ENCODE results near the gene CLASP1.
"Not testable (repeated sequence)": the region's sequence is repeated elsewhere in the genome, so short reads cannot be mapped to it uniquely, and the experiment has no call there.

The CLASP1 gene

GRCh38 chr2:121459291-121459690 lies 190.0 kb downstream of the CLASP1 start:
- DNase-seq: no peak

- no peak for DNase-seq
Measured at GRCh38 chr2:121456325-121456724, 192.9 kb downstream of the CLASP1 start.

GRCh38 chr2:121455446-121455845 lies 193.8 kb downstream of the CLASP1 start:
- no peak for DNase-seq

- no peak for DNase-seq
Measured at GRCh38 chr2:121454549-121455090, 194.6 kb downstream of the CLASP1 start.

DNA sequence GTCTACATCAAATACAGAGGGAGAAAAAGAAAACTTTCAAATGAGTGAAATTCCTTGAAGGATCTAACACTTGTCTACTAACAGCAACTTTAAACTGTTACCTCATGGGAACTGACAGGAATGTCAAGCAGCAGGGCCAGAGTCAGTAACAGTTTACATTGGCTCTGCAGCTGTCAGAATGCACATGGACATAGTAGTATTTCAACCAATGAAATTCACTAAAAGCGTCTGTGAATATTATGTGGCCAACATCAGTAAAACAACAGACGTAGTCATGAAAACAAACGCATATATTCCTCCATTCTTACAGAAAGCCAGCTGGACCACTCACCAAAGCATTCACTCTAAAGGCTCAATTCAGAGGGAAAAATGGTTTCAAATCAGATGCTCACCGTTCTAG lies 197.9 kb downstream of the CLASP1 start:
- DNase-seq: no peak

DNA sequence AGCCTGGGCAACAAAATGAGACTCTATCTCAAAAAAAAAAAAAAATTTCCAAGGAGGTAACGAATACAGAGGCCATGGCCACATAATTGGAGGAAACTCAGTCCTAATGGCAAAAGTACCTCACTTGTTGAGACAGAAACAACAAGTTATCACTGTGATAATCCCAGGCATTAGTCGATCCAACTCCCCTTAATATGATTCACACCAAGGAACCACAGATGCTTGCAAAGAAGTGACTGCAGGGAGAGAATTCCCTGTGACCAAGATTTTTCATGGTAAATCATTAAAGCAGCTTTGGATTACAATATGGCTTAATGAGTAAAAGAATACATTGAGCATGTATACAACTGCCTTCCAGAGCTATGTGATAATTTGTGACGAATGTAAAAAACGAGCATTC lies 199.0 kb downstream of the CLASP1 start:
- no peak for DNase-seq

DNA sequence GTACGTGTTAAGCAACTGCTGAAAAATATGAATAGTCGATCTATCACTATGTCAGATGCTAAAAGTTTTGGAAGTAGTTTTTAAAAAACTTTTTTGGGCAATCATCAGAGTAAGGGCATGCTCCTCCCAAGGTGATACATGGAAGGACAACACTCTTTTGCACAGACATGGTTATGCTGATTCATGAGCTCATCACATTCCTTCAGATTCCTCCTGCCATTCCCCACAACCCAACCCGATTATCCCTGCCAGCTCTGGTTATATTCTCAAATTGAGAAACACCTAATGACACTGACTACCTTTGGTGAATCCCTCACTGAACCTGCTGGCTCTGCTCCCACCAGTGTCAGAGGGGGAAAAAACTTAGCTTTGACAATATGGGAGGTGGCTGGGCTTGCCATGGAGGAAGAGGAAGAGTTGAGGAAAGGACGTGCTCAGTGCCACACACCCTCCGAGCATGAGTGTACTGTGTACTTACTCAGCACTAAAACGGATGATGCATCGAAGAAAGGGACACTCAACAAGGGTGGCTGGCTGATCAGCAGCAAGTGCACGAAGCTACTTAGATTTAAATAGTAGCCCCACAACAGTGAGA lies 202.5 kb downstream of the CLASP1 start:
- DNase-seq: no peak

DNA sequence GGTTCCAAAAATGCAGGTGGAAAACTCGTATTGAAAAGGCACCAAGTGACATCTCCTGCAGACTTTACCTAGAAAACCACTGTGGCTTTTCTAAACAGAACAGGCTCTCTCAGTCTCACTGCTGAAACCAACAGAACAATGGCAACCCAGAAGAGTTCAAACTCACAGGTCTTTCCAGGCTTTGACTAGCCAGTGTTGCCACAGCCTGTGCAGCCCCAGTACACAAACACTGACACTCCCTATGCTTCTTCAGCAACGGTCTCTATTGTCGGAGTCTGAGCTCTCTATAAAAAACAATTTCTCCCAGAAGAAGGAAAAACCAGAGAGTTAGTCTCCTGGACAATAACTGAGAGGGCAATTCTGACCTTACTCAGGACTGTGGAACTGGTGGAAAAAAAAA lies 206.4 kb downstream of the CLASP1 start:
- no peak for DNase-seq

- DNase-seq: not testable (repeated sequence)
Measured at GRCh38 chr2:121438290-121438689, 211.0 kb downstream of the CLASP1 start.

DNA sequence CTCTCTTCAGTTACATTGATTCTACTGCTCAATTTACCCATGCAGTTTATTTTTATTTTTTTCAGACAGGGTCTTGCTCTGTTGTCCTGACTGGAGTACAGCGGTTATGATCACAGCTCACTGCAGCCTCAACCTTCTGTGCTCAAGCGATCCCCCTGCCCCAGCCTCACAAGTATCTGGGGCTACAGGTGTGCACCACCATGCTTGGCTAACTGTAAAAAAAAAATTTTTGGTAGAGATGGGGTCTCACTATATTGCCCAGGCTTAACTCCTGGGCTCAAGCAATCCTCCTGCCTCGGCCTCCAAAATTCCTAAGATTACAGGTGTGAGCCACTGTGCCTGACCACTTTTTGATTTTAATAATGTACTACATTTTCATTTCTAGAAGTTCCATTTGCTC lies 212.3 kb downstream of the CLASP1 start:
- no peak for DNase-seq

- DNase-seq: no peak
Measured at GRCh38 chr2:121435790-121436189, 213.5 kb downstream of the CLASP1 start.

GRCh38 chr2:121431214-121431613 lies 218.0 kb downstream of the CLASP1 start:
- DNase-seq: no peak

GRCh38 chr2:121429927-121430520 lies 219.2 kb downstream of the CLASP1 start:
- no peak for DNase-seq

- no peak for DNase-seq
Measured at GRCh38 chr2:121429119-121429903, 220.0 kb downstream of the CLASP1 start.

DNA sequence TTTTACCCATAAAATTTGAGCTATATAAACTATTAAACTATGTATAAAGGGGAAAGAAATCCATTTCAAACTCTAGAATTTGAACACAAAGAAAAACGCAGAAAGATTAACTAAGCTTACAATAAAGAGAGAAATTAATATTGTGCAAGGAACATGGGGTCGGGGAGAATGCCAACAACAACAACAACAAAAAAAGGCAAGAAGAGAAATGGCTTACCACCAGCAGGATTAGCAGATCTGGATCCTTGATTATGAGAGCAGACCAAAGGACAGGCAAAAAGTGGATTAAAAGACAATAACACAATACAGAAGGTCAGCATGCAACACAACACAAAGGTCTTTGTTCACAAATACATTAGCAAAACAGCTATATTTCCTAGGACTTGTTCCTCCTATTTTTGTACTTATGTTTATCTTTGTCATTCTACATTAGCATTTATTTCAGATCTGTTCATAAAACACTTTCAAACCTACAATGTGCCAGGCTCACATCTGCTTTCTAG lies 222.0 kb downstream of the CLASP1 start:
- DNase-seq: no peak

DNA sequence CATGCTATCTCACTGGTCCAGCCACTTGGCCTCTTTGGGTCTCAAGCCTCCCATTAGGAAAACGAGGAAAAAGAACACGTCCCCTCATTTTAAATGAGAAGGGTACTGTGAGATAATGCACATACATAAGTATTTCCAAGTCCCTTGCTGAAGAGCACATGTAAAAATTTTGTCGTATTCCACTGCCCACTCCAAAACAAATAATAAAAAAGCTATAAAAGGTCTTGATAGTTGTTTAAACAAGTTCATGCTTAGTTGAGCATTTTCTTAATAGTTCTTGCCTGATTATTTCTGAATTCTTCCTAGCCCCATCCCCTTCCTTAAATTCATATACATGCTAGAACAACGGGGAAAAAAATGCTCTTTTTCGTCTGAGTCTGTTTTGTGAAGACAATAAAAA lies 228.8 kb downstream of the CLASP1 start:
- no peak for DNase-seq

GRCh38 chr2:121419081-121419699 lies 230.1 kb downstream of the CLASP1 start:
- DNase-seq: no peak

GRCh38 chr2:121418494-121419058 lies 230.7 kb downstream of the CLASP1 start:
- DNase-seq: no peak

GRCh38 chr2:121417826-121418225 lies 231.4 kb downstream of the CLASP1 start:
- no peak for DNase-seq

GRCh38 chr2:121415727-121416126 lies 233.5 kb downstream of the CLASP1 start:
- no peak for DNase-seq

DNA sequence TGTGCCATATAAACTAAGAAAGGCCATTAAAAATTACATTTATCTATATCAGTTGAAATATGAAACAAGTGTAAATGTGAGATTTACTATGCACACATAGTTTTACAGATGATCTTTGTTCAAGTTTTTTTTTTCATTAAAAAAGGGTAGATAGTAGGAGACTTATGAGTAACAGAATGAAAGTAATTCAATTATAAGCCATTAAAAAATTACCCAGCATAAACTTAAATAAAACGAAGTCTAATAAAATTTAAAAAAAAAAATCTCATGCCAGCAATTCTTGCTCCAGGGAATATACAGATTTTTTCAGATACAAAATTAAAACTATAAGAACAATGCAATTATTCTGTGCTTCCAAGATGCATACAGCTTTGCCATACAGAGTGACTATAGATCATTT lies 236.9 kb downstream of the CLASP1 start:
- DNase-seq: no peak

DNA sequence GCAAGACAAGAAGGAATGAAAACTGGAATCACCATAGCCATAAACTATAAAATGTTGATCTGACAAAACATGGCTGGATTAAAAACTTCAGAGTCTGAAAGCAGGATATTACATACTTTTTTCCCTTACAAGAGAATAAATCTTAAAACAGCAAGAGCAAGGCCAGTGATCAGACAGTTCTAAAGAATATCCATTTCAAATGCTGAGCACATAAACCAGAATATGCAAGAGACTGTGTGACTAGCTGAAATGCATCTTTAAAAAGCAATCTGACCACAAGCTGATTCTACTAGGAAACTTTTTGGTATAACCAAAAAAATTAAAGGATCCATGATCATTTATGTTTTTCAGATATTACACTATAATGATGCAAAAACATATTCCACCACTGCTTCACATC lies 239.3 kb downstream of the CLASP1 start:
- no peak for DNase-seq

DNA sequence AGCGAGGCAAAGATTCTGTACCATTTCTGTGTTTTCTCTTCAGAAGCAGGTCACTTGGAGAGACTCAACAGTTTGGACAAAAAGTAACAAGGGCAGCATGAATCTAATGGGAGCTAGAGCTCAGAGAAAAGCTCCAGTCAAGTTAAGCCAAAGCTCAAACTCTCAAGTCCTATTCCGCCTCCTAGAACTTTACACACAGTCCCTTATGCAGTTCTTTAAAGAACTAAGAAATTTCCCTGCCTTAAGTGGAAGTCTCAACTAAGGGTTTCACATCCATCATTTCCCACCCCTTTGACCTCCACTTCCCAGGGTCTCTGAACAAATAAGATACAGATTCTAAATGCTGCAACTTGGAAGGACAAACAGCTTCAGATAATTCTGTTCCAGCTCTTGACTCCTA lies 239.9 kb downstream of the CLASP1 start:
- no peak for DNase-seq
